ENCODE results near the gene ARAP1.

ARAP1 gene

DNA sequence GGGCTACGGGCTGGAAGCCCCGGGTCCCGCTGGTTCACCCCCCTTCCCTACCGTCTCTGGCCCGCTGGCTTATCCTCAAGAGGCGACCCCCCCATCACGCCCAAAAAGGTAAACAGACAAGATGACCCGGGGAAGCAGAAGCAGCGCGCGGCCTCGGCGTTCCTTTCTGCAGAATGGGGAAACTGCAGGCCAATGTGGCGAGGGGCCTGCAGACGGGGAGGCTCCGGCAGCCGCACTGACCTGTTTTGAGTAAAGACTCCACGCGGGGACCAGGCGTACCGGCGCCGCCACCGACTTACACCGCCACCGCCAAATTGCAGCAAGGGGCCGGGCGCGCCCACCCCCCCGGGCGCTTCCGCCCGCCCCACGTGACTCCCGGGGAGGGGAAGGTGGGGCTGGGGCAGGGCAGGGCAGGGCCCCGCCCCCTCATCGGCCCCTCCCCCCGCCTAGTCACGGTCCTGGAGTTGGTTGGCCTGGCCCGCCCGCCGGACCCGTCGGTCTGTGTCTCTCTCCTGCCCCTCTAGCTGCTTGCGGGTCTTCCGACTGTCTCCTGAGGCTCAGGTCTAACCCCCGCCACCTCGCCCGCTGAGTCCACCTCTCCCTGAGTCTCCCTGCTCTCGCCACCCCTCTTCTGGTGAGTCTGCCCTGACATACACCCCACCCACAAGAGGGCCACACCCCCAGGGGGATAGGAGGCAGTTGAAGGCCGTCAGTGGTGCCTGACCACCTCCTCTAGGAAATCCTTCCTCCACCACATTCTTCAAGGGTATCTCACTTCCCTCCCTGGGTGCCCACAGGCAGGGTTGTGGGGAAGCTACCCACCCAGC, at the start of gene ARAP1:
ARAP1 (minus strand) TSS at position 321 of the 827 bp plus-strand sequence. CDS start 25,280 bp downstream, outside the sequence.
- no peaks in the 10 kb centered on the region for H3K36me3 ChIP-seq (ENCODE audit: insufficient read depth, low read length)
- H3F3A ChIP-seq (ENCODE audit: low read depth), result no peaks in the 10 kb centered on the region
- peaks cover 42% of the 10 kb centered on the region for H3K79me2 ChIP-seq (ENCODE audit: insufficient read depth, low read length)
- H3K4me3 ChIP-seq (ENCODE audit: low read length, poor library complexity, severe bottlenecking), result peak within 1 kb of the TSS; percentile 87
- H3K9me3 ChIP-seq (ENCODE audit: insufficient read depth, low read depth, low read length), result no peaks in the 10 kb centered on the region
- H3K4me2 ChIP-seq (ENCODE audit: low read depth, low read length, poor library complexity, severe bottlenecking), result peak within 1 kb of the TSS; percentile 89
- H4K20me1 ChIP-seq (ENCODE audit: insufficient read depth, low read length, poor library complexity, severe bottlenecking), result peaks cover 12% of the 10 kb centered on the region
- H3K9ac ChIP-seq (ENCODE audit: low read depth, low read length, poor library complexity, severe bottlenecking), result peak within 1 kb of the TSS; percentile 82
- H3K27me3 ChIP-seq (ENCODE audit: insufficient read depth, low read length, poor library complexity, severe bottlenecking), result no peaks in the 10 kb centered on the region
- H2AFZ ChIP-seq (ENCODE audit: low read length), result peak within 1 kb of the TSS; percentile 89
- no peak for TF ChIP-seq EZH2phosphoT487 (IDR thresholded peaks at IDR 0.05; ENCODE audit: borderline replicate concordance)
- TF ChIP-seq, protein P1, sequence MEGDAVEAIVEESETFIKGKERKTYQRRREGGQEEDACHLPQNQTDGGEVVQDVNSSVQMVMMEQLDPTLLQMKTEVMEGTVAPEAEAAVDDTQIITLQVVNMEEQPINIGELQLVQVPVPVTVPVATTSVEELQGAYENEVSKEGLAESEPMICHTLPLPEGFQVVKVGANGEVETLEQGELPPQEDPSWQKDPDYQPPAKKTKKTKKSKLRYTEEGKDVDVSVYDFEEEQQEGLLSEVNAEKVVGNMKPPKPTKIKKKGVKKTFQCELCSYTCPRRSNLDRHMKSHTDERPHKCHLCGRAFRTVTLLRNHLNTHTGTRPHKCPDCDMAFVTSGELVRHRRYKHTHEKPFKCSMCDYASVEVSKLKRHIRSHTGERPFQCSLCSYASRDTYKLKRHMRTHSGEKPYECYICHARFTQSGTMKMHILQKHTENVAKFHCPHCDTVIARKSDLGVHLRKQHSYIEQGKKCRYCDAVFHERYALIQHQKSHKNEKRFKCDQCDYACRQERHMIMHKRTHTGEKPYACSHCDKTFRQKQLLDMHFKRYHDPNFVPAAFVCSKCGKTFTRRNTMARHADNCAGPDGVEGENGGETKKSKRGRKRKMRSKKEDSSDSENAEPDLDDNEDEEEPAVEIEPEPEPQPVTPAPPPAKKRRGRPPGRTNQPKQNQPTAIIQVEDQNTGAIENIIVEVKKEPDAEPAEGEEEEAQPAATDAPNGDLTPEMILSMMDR (conservative IDR thresholded peaks at IDR 0.05; ENCODE audit: low read length), result no peak; the same call in 1 of the 2 replicates
- H3K4me1 ChIP-seq (ENCODE audit: insufficient read depth, low read length, poor library complexity, severe bottlenecking), result peaks cover 36% of the 10 kb centered on the region
- no peaks in the 10 kb centered on the region for H3K9me2 ChIP-seq (replicated peaks; ENCODE audit: low read depth, low read length)

DNA sequence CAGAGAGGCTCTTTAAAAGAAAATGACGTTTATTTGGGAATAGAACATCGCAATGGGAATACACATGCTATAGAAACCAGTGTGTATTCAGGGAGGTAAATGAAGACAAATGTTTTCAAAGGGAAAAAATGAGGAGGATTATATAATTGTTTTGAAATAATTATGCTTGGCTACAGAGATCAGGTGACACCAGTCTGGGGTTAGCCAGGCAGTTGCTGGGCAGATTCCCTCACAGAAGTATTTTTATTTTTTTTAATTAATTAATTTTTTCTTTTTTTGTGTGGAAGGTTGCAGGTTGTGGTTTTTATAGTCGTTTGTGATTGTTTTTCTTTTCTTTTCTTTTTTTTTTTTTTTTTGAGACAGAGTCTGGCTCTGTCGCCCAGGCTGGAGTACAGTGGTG, 47.2 kb upstream of the ARAP1 start:
- Histone ChIP-seq H2AFZ (ENCODE audit: low read length) (no peak overlapping the region), H3K9ac (ENCODE audit: low read depth, low read length, poor library complexity, severe bottlenecking) (no peak overlapping the region), H3F3A (ENCODE audit: low read depth) (no peaks in the 10 kb centered on the region), H3K4me1 (ENCODE audit: insufficient read depth, low read length, poor library complexity, severe bottlenecking) (peaks cover 2% of the 10 kb centered on the region), H3K9me2 (replicated peaks; ENCODE audit: low read depth, low read length) (no peaks in the 10 kb centered on the region), H3K79me2 (ENCODE audit: insufficient read depth, low read length) (no peaks in the 10 kb centered on the region), H3K9me3 (ENCODE audit: insufficient read depth, low read depth, low read length) (no peaks in the 10 kb centered on the region), H3K36me3 (ENCODE audit: insufficient read depth, low read length) (no peaks in the 10 kb centered on the region), H3K27me3 (ENCODE audit: insufficient read depth, low read length, poor library complexity, severe bottlenecking) (no peaks in the 10 kb centered on the region), H3K4me2 (ENCODE audit: low read depth, low read length, poor library complexity, severe bottlenecking) (no peak overlapping the region), H4K20me1 (ENCODE audit: insufficient read depth, low read length, poor library complexity, severe bottlenecking) (no peaks in the 10 kb centered on the region), H3K4me3 (ENCODE audit: low read length, poor library complexity, severe bottlenecking) (no peak overlapping the region)
- no peak for TF ChIP-seq EZH2phosphoT487 (IDR thresholded peaks at IDR 0.05; ENCODE audit: borderline replicate concordance)
- TF ChIP-seq, protein P1 (conservative IDR thresholded peaks at IDR 0.05; ENCODE audit: low read length), result no peak

DNA sequence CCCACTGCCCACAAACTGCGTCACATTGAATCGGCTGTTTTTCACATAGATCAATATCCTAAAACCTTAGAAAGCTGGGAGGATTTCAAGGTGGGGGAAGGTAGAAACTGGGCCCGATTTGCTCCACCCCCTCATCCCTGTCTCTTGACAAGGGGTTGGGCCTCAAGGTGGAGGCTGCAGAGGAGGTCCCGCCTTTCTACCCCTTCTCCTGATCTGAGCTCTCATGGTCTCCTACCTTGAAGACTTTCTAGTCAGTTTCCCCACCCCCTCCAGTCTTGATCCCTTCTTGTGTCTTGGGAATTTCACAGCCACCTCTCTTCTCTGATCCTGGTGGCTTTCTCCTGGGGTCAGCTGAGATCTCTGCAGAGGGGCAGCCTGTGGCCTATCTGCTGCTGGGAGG, 46.2 kb upstream of the ARAP1 start:
- Histone ChIP-seq H3K9ac (ENCODE audit: low read depth, low read length, poor library complexity, severe bottlenecking) (no peak overlapping the region), H3K27me3 (ENCODE audit: insufficient read depth, low read length, poor library complexity, severe bottlenecking) (no peaks in the 10 kb centered on the region), H3K79me2 (ENCODE audit: insufficient read depth, low read length) (no peaks in the 10 kb centered on the region), H4K20me1 (ENCODE audit: insufficient read depth, low read length, poor library complexity, severe bottlenecking) (no peaks in the 10 kb centered on the region), H3K4me1 (ENCODE audit: insufficient read depth, low read length, poor library complexity, severe bottlenecking) (peaks cover 5% of the 10 kb centered on the region), H3K9me2 (replicated peaks; ENCODE audit: low read depth, low read length) (no peaks in the 10 kb centered on the region), H3K36me3 (ENCODE audit: insufficient read depth, low read length) (no peaks in the 10 kb centered on the region), H3K4me2 (ENCODE audit: low read depth, low read length, poor library complexity, severe bottlenecking) (no peak overlapping the region), H3K4me3 (ENCODE audit: low read length, poor library complexity, severe bottlenecking) (no peak overlapping the region), H3F3A (ENCODE audit: low read depth) (no peaks in the 10 kb centered on the region), H2AFZ (ENCODE audit: low read length) (no peak overlapping the region; the same call in 1 of the 2 replicates), H3K9me3 (ENCODE audit: insufficient read depth, low read depth, low read length) (no peaks in the 10 kb centered on the region)
- TF ChIP-seq, protein P1 (conservative IDR thresholded peaks at IDR 0.05; ENCODE audit: low read length), result no peak
- no peak for TF ChIP-seq EZH2phosphoT487 (IDR thresholded peaks at IDR 0.05; ENCODE audit: borderline replicate concordance)

All from Loucy (cell line).